ENCODE results near the gene KRTAP10-11. TPM values are rescaled to one million over a fixed set of nuclear protein-coding genes. Genes with fewer than 3 reads are reported as not detected.

Gene KRTAP10-11
- not detected in 5 replicates for total RNA-seq (2022; extraction: Qiagen RNA extraction)

DNA sequence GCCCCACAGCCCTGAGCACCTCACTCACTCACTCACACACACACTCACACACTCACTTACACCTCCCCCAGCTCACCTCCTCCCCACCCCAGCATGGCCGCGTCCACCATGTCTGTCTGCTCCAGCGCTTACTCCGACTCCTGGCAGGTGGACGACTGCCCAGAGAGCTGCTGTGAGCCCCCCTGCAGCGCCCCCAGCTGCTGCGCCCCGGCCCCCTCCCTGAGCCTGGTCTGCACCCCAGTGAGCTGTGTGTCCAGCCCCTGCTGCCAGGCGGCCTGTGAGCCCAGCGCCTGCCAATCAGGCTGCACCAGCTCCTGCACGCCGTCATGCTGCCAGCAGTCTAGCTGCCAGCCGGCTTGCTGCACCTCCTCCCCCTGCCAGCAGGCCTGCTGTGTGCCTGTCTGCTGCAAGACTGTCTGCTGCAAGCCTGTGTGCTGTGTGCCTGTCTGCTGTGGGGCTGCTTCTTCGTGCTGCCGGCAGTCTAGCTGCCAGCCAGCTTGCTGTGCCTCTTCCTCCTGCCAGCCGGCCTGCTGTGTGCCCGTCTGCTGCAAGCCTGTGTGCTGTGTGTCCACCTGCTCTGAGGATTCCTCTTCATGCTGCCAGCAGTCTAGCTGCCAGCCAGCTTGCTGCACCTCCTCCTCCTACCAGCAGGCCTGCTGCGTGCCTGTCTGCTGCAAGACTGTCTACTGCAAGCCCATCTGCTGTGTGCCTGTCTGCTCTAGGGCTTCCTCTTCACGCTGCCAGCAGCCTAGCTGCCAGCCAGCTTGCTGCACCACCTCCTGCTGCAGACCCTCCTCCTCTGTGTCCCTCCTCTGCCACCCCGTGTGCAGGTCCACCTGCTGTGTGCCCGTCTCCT is at the start of gene KRTAP10-11:
KRTAP10-11 (plus strand) TSS at position 49 of the 856 bp plus-strand sequence; CDS start at position 94, 45 bp downstream.

DNA sequence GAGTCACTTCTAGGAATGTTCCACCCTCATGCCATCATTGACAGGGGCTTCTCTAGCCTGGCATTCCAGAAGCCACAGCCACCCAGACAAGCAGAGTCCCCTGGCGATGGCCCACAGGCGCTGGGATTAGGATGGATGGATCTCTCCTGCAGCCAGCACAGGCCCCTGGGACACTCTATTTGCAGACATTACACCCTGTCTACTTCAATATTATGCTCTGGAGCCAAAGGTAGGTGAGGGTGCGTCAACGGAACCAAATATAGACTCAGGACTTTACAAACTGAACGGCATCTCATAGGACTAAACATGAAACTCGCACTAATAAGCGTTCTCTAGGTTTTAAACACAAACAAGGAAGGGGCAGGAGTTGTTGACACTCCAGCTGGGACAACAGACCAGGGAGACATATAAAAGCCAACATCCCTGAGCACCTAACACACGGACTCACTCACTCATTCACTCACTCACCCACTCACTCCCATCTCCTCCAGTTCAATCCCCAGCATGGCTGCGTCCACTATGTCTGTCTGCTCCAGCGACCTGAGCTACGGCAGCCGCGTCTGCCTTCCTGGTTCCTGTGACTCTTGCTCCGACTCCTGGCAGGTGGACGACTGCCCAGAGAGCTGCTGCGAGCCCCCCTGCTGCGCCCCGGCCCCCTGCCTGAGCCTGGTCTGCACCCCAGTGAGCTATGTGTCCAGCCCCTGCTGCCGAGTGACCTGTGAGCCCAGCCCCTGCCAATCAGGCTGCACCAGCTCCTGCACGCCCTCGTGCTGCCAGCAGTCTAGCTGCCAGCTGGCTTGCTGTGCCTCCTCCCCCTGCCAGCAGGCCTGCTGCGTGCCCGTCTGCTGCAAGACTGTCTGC is 45.9 kb upstream of the KRTAP10-11 start, which contains the start of gene KRTAP10-7:
KRTAP10-7 (plus strand) TSS at position 480 of the 861 bp plus-strand sequence; CDS start at position 505, 25 bp downstream.

GRCh38 chr21:44612029-44612486 is 34.2 kb upstream of the KRTAP10-11 start, which contains the start of gene KRTAP10-8:
Gene KRTAP10-8 (plus strand): TSS chr21:44612079. CDS start chr21:44612101, 22 bp downstream.

GRCh38 chr21:44626673-44627143 is 19.5 kb upstream of the KRTAP10-11 start, which contains the start of gene KRTAP10-9:
Gene KRTAP10-9 (plus strand): TSS chr21:44627093. CDS start chr21:44627172, 79 bp downstream.

GRCh38 chr21:44637018-44637850 is 9.0 kb upstream of the KRTAP10-11 start, which contains the start of gene KRTAP10-10:
Gene KRTAP10-10 (plus strand): TSS chr21:44637356. CDS start chr21:44637418, 62 bp downstream.

DNA sequence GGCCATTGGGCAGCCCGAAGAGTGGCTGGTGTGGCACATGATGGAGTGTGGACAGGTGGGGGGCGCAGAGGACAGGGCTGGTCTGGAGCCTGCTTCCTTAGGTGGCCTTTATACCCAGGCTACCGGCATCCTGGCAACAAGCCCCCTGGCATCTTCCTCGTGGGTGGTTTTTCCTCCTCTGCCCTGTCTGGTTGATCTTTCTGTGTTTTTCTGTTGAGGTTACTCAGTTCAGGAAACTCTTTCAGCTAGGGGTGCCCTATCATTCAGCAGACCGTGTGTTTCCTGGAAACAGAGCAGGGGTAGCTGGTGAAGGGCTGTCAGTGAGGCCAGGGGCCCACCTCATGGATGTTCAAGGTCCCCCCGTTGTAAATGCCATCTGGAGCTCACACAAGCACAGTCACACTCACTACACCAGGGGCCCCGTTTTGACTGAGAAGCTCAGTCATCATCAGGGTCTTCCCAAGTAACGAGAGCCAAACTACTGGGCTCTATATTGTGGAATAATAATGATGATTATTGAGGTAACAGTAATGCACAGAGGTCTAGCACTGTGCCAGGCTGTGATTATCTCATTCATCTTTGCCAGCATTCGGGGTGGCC is 8.5 kb downstream of the KRTAP10-11 start, which contains the start of gene KRTAP12-4:
KRTAP12-4 (minus strand) TSS at position 84 of the 600 bp plus-strand sequence; CDS start at position 39, 45 bp downstream.

GRCh38 chr21:44657635-44658540 is 11.7 kb downstream of the KRTAP10-11 start, which contains the start of gene KRTAP12-3:
Gene KRTAP12-3 (plus strand): TSS chr21:44657932. CDS start chr21:44657980, 48 bp downstream.

DNA sequence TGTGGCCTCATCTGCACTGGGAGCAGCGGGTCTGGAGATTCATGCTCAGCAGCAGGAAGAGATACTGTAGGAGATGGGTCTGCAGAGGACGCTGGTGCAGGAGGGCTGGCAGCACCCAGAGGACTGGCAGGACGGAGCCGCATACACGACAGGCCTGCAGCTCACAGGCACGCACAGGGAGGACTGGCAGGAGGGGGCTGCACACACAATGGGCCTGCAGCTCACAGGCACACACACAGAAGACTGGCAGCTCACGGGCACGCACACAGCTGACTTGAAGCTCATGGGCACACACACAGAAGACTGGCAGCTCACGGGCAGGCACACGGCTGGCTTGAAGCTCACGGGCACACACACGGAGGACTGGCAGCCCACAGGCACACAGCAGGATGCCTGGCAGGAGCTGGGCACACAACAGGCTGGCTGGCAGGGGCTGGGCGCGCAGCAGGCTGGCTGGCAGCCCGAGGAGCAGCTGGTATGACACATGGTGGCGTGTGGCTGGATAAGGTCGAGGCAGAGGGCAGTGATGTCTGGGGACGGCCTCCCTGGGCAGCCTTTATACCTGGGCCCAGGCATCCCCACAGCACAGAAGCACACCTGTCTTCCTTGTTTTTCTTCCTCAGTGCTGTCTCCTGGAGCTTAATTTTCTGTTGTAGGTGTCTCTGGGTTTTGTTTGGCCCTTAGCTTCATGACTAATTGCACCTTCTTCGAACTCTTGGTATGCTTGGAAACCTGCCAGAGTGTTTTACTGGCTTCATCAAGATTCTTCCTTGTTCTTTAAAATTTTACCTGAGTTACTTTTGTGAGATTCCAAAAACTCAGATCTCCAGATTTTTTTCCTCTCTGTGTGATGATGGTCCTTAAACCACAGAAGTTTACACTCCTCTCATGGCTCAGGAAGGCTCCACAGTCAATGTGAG is 20.4 kb downstream of the KRTAP10-11 start, which contains the start of gene KRTAP12-2:
KRTAP12-2 (minus strand) TSS at position 527 of the 920 bp plus-strand sequence; CDS start at position 486, 41 bp downstream.

GRCh38 chr21:44681861-44682579 is 35.8 kb downstream of the KRTAP10-11 start, which contains the start of gene KRTAP12-1:
Gene KRTAP12-1 (minus strand): TSS chr21:44682163. CDS start chr21:44682123, 40 bp downstream.

Other genes starting within 250 kb of the KRTAP10-11 start
- 1.7 to 2.5 TPM (median 2.4 TPM) in 5 replicates for gene LRRC3, start 190.9 kb upstream of the KRTAP10-11 start, total RNA-seq (2022; extraction: Qiagen RNA extraction)
- gene KRTAP10-1, start 106.2 kb upstream of the KRTAP10-11 start, total RNA-seq (2022; extraction: Qiagen RNA extraction), result not detected in 5 replicates
- not detected in 5 replicates for gene KRTAP10-2, start 94.9 kb upstream of the KRTAP10-11 start, total RNA-seq (2022; extraction: Qiagen RNA extraction)
- gene KRTAP10-3, start 87.6 kb upstream of the KRTAP10-11 start, total RNA-seq (2022; extraction: Qiagen RNA extraction), result not detected in 5 replicates
- not detected in 5 replicates for gene KRTAP10-4, start 72.7 kb upstream of the KRTAP10-11 start, total RNA-seq (2022; extraction: Qiagen RNA extraction)
- gene KRTAP10-5, start 65.8 kb upstream of the KRTAP10-11 start, total RNA-seq (2022; extraction: Qiagen RNA extraction), result not detected in 5 replicates
- gene KRTAP10-6, start 53.9 kb upstream of the KRTAP10-11 start, total RNA-seq (2022; extraction: Qiagen RNA extraction), result not detected in 5 replicates
- not detected in 5 replicates for gene KRTAP10-7, start 45.8 kb upstream of the KRTAP10-11 start, total RNA-seq (2022; extraction: Qiagen RNA extraction)
- not detected in 5 replicates for gene KRTAP10-8, start 34.3 kb upstream of the KRTAP10-11 start, total RNA-seq (2022; extraction: Qiagen RNA extraction)
- not detected in 5 replicates for gene KRTAP10-9, start 19.3 kb upstream of the KRTAP10-11 start, total RNA-seq (2022; extraction: Qiagen RNA extraction)
- not detected in 5 replicates for gene KRTAP10-10, start 9.1 kb upstream of the KRTAP10-11 start, total RNA-seq (2022; extraction: Qiagen RNA extraction)
- gene KRTAP12-4, start 8.2 kb downstream of the KRTAP10-11 start, total RNA-seq (2022; extraction: Qiagen RNA extraction), result not detected in 5 replicates
- not detected in 5 replicates for gene KRTAP12-3, start 11.5 kb downstream of the KRTAP10-11 start, total RNA-seq (2022; extraction: Qiagen RNA extraction)
- not detected in 5 replicates for gene KRTAP12-2, start 20.5 kb downstream of the KRTAP10-11 start, total RNA-seq (2022; extraction: Qiagen RNA extraction)
- not detected in 5 replicates for gene KRTAP12-1, start 35.7 kb downstream of the KRTAP10-11 start, total RNA-seq (2022; extraction: Qiagen RNA extraction)
- gene KRTAP10-12, start 50.8 kb downstream of the KRTAP10-11 start, total RNA-seq (2022; extraction: Qiagen RNA extraction), result not detected in 5 replicates
- gene TSPEAR, start 65.2 kb downstream of the KRTAP10-11 start, total RNA-seq (2022; extraction: Qiagen RNA extraction), result 0.04 TPM in 1 of 5 replicates, not detected in the others
- 28.1 to 33.5 TPM (median 32.3 TPM) in 5 replicates for gene UBE2G2, start 155.4 kb downstream of the KRTAP10-11 start, total RNA-seq (2022; extraction: Qiagen RNA extraction)
- gene SUMO3, start 171.6 kb downstream of the KRTAP10-11 start, total RNA-seq (2022; extraction: Qiagen RNA extraction), result 58.2 to 69.1 TPM (median 66.8 TPM) in 5 replicates
- gene PTTG1IP, start 227.3 kb downstream of the KRTAP10-11 start, total RNA-seq (2022; extraction: Qiagen RNA extraction), result 88.5 to 101 TPM (median 96.8 TPM) in 5 replicates

All from A549 treated with dexamethasone at 1 μM for 4 hours (cell line).